ENCODE data around the gene WHRN.

The WHRN gene

GRCh38 chr9:114518599-114519022 lies 13.3 kb upstream of the WHRN start:
- DNase-seq (ENCODE audit: extremely low spot score): peak; percentile 49
- ChIA-PET CTCF (interaction anchor here (0.7 to 5.1 kb wide), 12 partner anchors 9 to 165 kb away, joined by 3 to 26 read pairs (median 6); partner anchors contain the start of gene WHRN), POLR2A (no interaction called here)
- TF ChIP-seq CTCF (IDR thresholded peaks at IDR 0.05; ENCODE audit: control extremely low read depth, extremely low read depth, low read depth, missing control alignments): no peak

DNA sequence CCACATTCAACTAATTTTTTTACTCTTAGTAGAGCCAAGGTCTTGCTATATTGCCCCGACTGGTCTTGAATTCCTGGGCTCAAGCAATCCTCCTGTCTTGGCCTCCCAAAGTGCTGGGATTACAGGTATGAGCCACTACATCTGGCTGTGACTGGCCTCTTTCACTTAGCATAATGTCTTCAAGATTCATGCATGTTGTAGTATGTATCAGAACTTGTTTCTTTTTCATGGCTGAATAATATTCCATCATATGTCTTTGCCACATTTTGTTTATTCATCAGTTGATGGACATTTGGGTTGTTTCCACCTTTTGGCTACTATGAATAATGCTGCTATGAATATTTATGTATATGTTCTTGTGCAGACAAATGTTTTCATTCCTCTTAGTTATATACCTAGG lies 12.8 kb upstream of the WHRN start:
- TF ChIP-seq CTCF (IDR thresholded peaks at IDR 0.05; ENCODE audit: control extremely low read depth, extremely low read depth, low read depth, missing control alignments): no peak
- ChIA-PET POLR2A (no interaction called here), CTCF (interaction anchor here (0.7 to 5.1 kb wide), 11 partner anchors 8 to 165 kb away, joined by 3 to 26 read pairs (median 5); partner anchors contain the start of gene WHRN)
- DNase-seq (ENCODE audit: extremely low spot score): no peak

- ChIA-PET POLR2A (no interaction called here), CTCF (interaction anchor here (1.0 to 2.3 kb wide), 8 partner anchors 9 to 137 kb away, joined by 3 to 7 read pairs (median 3); partner anchors contain the start of gene WHRN)
- TF ChIP-seq CTCF (IDR thresholded peaks at IDR 0.05; ENCODE audit: control extremely low read depth, extremely low read depth, low read depth, missing control alignments): no peak
- no peak for DNase-seq (ENCODE audit: extremely low spot score)
Measured at GRCh38 chr9:114516913-114517312, 11.6 kb upstream of the WHRN start.

DNA sequence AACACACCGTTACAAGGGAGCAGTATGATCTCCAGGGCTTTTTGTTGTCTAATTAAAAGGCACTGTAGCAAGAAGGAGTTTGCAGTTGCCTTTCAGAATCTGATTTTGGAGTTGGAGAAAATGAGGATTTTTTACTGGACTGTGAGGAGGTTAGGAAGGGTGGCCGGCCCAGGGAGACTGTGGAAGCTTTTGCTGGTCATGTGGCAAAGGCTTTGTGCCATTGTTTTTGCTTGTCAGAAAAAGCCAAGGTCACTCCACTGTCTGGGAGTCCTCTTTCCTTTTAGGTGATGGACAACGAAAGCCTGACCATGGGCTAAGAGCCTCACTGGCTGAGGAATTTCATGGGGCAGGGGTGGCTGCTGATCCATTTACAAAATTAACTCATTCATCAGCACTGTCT lies 10.3 kb upstream of the WHRN start:
- ChIA-PET CTCF (interaction anchor here (1.7 kb wide), 1 partner anchor 10 kb away, joined by 5 read pairs; no protein-coding TSS in a partner anchor), POLR2A (no interaction called here)
- no peak for TF ChIP-seq CTCF (IDR thresholded peaks at IDR 0.05; ENCODE audit: control extremely low read depth, extremely low read depth, low read depth, missing control alignments)
- no peak for DNase-seq (ENCODE audit: extremely low spot score)

GRCh38 chr9:114513959-114514267 lies 8.6 kb upstream of the WHRN start:
- CTCF ChIA-PET: no interaction called here
- no peak for TF ChIP-seq CTCF (IDR thresholded peaks at IDR 0.05; ENCODE audit: control extremely low read depth, extremely low read depth, low read depth, missing control alignments)
- no peak for DNase-seq (ENCODE audit: extremely low spot score)
- POLR2A ChIA-PET: no interaction called here

DNA sequence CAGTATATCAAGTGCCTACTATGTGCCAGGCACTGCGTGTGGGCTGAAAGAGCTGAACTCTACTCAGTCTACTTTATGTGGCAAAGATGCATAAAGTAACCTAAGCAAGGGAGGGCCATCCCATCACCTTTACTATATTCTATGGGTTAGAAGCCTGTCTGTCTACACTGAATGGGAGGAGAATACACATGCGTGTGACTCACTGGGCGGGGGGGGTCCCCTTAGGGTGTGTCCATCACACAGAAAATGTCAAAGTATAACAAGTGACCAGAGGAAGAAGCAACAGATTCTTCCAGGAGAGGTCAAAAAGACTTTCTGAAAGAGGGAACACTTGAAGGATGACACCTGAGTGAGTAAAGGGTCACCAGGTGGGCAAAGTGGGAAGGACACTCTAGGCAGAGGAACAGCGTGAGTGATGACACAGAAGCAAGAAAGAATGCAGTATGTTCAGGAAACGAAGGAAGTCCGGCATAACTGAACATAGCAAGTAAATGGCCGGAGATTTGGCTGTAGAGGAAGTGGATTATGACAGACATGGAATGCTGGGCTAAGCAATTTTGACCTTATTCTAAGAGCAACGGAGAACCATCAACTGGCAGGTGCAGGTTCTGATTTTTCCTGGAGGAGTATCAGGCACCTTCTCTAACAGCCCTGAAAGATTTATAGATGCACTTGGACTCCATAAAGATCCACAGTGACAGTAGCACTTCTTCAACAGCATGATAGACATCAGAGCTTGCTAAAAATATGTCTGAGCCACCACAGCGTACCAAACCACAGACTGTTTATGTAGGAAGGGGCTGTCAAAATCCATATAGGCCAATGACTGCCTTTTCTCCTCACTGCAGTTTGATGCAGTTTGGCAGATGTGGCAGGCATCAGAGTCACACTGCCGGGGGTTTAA lies 8.0 kb upstream of the WHRN start:
- ChIA-PET POLR2A (no interaction called here), CTCF (no interaction called here)
- TF ChIP-seq CTCF (IDR thresholded peaks at IDR 0.05; ENCODE audit: control extremely low read depth, extremely low read depth, low read depth, missing control alignments): no peak

More for the DNA sequence above, 8.0 kb upstream of the WHRN start:
- no peak for DNase-seq (ENCODE audit: extremely low spot score)

All from GM10248 (cell line).